ENCODE data around the gene FAM50B. TPM values are rescaled to one million over a fixed set of nuclear protein-coding genes. Genes with fewer than 3 reads are reported as not detected.

Gene FAM50B
- total RNA-seq, 1 donor from 2014 or later, result 13.1 TPM

DNA sequence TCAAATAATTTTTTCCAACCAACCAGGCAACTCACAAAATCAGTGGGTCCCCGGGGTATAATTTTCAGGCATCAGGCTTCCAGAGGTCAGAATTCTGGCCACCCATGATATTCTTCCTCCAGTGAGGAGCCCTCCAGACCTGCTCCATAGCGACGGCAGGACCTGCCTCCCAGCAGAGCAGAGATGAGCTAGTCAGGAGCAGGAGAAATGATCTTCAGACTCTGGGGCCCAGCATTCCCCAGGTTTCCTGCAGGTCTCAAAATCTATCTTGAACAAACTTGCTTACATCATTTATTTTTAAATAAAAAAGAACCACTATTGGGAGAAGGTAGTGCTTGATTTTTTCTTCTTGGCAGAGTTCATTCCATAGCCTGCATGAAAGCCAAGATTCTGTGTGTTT lies 44.7 kb downstream of the FAM50B start:
- H3K9me3 ChIP-seq, result no peaks in the 10 kb centered on the region
- DNase-seq (no peak), ATAC-seq (no peak)
- H3K4me3 ChIP-seq, result no peak overlapping the region
- peaks cover under 1% of the 10 kb centered on the region for H3K4me1 ChIP-seq
- intact Hi-C loops (cut with DNase I), result no loop called here
- H3K27ac ChIP-seq, result no peak overlapping the region
- no peaks in the 10 kb centered on the region for H3K36me3 ChIP-seq
- TF ChIP-seq, protein P1, sequence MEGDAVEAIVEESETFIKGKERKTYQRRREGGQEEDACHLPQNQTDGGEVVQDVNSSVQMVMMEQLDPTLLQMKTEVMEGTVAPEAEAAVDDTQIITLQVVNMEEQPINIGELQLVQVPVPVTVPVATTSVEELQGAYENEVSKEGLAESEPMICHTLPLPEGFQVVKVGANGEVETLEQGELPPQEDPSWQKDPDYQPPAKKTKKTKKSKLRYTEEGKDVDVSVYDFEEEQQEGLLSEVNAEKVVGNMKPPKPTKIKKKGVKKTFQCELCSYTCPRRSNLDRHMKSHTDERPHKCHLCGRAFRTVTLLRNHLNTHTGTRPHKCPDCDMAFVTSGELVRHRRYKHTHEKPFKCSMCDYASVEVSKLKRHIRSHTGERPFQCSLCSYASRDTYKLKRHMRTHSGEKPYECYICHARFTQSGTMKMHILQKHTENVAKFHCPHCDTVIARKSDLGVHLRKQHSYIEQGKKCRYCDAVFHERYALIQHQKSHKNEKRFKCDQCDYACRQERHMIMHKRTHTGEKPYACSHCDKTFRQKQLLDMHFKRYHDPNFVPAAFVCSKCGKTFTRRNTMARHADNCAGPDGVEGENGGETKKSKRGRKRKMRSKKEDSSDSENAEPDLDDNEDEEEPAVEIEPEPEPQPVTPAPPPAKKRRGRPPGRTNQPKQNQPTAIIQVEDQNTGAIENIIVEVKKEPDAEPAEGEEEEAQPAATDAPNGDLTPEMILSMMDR (IDR thresholded peaks at IDR 0.05), result no peak
- H3K27me3 ChIP-seq, result no peaks in the 10 kb centered on the region

DNA sequence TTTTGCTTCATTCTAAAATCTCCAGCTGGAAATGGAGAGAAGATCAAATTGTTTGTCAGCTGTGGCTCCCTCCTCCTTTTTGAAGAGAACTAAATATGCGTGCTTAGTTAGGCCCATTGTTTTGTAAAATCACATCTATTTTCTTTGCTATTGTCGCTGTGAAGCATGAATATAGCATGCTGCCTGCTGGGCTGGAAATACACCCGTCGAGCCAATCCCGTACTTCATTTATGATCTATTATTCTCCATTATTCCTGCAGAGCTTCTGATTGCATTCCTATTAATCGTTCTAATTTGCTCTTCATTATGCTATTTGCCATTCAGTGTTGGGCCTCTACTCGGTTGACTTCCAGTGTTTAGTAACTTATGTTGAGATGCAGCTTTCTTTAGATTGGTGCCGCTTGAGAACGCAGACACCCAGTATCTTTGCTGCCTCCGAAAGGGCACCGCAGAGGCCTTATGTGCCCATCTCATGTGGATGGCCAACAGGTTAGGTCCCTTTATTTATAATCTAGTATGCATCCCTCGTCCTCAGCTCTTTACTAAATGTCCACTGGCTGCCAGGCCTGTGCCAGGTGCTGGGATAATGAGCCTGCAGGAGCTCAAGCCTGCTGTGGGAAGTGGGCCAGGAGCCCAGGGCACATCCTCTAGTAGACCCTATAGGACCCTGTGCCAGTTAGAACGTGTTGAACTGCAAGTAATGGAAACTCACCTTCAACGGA lies 45.6 kb downstream of the FAM50B start:
- no peak for DNase-seq
- no peaks in the 10 kb centered on the region for H3K4me1 ChIP-seq

DNA sequence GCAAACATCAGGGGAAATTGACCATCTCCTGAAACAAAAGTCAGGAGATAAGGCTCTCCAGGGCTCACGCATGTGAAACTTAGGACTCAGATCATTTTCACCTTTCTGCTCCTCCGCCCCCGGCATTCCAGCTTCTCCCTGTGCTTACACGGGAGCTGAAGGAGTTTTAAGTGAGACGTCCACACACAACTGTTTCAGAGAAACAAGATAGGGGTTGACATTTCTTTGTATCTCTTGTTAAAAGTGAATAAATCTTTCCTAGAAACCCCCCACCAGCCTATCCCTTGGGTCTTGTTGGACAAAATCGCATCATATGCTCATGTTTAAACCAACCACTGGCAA lies 46.1 kb downstream of the FAM50B start:
- no peaks in the 10 kb centered on the region for H3K9me3 ChIP-seq
- no peaks in the 10 kb centered on the region for H3K4me1 ChIP-seq
- TF ChIP-seq, protein P1 (IDR thresholded peaks at IDR 0.05), result no peak
- no peak overlapping the region for H3K4me3 ChIP-seq
- ATAC-seq (no peak), DNase-seq (no peak)
- no peaks in the 10 kb centered on the region for H3K27me3 ChIP-seq
- H3K27ac ChIP-seq, result no peak overlapping the region
- H3K36me3 ChIP-seq, result no peaks in the 10 kb centered on the region
- intact Hi-C loops (cut with DNase I), result no loop called here

More for the DNA sequence above, 45.6 kb downstream of the FAM50B start:
- H3K27me3 ChIP-seq, result no peaks in the 10 kb centered on the region
- ATAC-seq, result no peak
- TF ChIP-seq, protein P1 (IDR thresholded peaks at IDR 0.05), result no peak
- no peaks in the 10 kb centered on the region for H3K36me3 ChIP-seq
- no peak overlapping the region for H3K4me3 ChIP-seq
- no peak overlapping the region for H3K27ac ChIP-seq
- no peaks in the 10 kb centered on the region for H3K9me3 ChIP-seq
- intact Hi-C loops (cut with DNase I), result no loop called here

DNA sequence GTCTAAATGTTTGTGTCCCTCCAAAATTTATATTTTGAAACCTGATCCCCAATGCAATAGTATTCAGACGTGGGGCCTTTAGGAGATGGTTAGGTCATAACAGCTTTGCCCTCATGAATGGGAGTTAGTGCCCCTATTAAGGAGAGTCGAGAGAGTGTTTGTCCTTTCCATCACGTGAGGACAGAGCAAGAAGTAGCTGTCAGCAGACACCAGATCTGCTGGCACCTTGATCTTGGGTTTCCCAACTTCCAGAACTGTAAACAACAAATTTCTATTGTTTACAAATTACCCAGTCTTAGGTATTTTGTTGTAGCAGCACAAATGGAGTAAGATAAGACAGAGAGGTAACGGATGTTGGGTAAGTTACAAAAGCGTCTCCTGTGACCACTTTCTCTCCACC lies 46.6 kb downstream of the FAM50B start:
- DNase-seq (no peak), ATAC-seq (no peak)
- TF ChIP-seq, protein P1 (IDR thresholded peaks at IDR 0.05), result no peak
- intact Hi-C loops (cut with DNase I), result no loop called here
- Histone ChIP-seq H3K4me3 (no peak overlapping the region), H3K4me1 (no peaks in the 10 kb centered on the region), H3K9me3 (no peaks in the 10 kb centered on the region), H3K27ac (no peak overlapping the region), H3K36me3 (no peaks in the 10 kb centered on the region), H3K27me3 (no peaks in the 10 kb centered on the region)

DNA sequence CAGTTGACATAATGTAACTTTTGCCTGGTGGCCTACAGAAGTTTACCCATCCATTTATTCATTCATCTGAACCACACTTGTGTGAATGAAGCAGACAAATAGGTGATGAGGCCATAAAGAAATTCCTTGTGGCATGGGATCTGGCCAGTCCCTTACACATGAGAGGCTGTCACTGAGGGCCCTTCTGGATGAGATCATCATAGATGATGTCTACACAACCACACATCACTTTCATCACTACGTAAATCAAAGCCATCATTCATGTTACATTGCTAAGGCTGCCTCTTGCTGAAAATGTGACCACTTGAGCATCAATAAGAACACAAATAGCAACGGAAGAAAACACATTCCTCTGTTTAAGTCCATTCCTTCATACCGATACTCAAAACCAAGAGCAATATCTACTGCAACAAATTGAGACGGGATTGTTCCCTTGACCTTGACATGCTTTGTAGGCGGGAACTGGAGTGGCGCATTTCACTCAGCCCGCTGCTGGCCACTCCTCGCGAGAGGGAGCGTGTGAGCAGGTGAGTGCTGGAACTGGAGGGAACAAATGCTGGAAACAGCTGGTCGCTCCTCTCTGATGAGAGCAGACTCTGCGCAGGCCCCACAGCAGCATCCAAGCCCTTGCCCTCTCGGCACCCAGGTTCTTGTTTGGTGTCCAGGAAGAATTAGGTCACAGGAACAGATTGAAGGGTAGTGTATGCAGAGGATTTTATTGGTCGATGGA lies 49.3 kb downstream of the FAM50B start:
- ATAC-seq (no peak), DNase-seq (no peak)
- no peaks in the 10 kb centered on the region for H3K27me3 ChIP-seq
- H3K4me3 ChIP-seq, result no peak overlapping the region
- intact Hi-C loops (cut with DNase I), result no loop called here
- H3K27ac ChIP-seq, result no peak overlapping the region
- H3K36me3 ChIP-seq, result no peaks in the 10 kb centered on the region
- no peaks in the 10 kb centered on the region for H3K9me3 ChIP-seq
- TF ChIP-seq, protein P1 (IDR thresholded peaks at IDR 0.05), result no peak
- no peaks in the 10 kb centered on the region for H3K4me1 ChIP-seq
